Measurements from ENCODE around the gene COG2. TPM values are rescaled to one million over a fixed set of nuclear protein-coding genes. Genes with fewer than 3 reads are reported as not detected.
"Not testable (repeated sequence)": the region's sequence is repeated elsewhere in the genome, so short reads cannot be mapped to it uniquely, and the experiment has no call there.

The COG2 gene
- total and polyA plus RNA-seq, 7 experiments from 2014 or later, result 21.6 to 47.5 (median 35.3) TPM

GRCh38 chr1:230694464-230694863, 52.2 kb downstream of the COG2 start:
- POLR2A ChIA-PET, result no interaction called here
- H3K27ac ChIP-seq (ENCODE audit: low read depth, low read length), result no peak overlapping the region
- no peak for ATAC-seq
- intact Hi-C loops (cut with micrococcal nuclease), result no loop called here
- H3K9me3 ChIP-seq (ENCODE audit: control insufficient read depth in 2 of 3, low read length in 3 of 3), result no peaks in the 10 kb centered on the region
- H3K9me3 Mint-ChIP-seq, result no peaks in the 10 kb centered on the region
- peaks cover 12 to 30% (median 15%) of the 10 kb centered on the region in 5 donors for H3K36me3 Mint-ChIP-seq
- H3K4me1 ChIP-seq (ENCODE audit: control insufficient read depth in 2 of 2, insufficient read depth in 2 of 2, low read length in 2 of 2), result no peaks in the 10 kb centered on the region
- CTCF ChIA-PET, result no interaction called here
- H3K27ac Mint-ChIP-seq, result peak overlapping the region in 6 of 9 donors; percentile 3 to 66 (median 46)
- no peaks in the 10 kb centered on the region for H3K27me3 ChIP-seq (ENCODE audit: control insufficient read depth in 2 of 2, insufficient read depth in 2 of 2, low read length in 2 of 2)
- H3K4me3 Mint-ChIP-seq, result no peak overlapping the region
- peaks cover 3 to 42% (median 18%) of the 10 kb centered on the region in 3 experiments for H3K36me3 ChIP-seq (ENCODE audit: control insufficient read depth in 2 of 3, insufficient read depth in 3 of 3, low read length in 3 of 3)
- H3K27me3 Mint-ChIP-seq, result no peaks in the 10 kb centered on the region
- H3K4me1 Mint-ChIP-seq, result peaks cover 0 to 6% (median 0%) of the 10 kb centered on the region in 7 donors
- no peak overlapping the region for H3K4me3 ChIP-seq (ENCODE audit: low read length)
- no peak for DNase-seq

- H3K36me3 Mint-ChIP-seq, result peaks cover 12 to 24% (median 13%) of the 10 kb centered on the region in 5 donors
- no peak for DNase-seq
- no peaks in the 10 kb centered on the region for H3K9me3 ChIP-seq (ENCODE audit: control insufficient read depth in 2 of 3, low read length in 3 of 3)
- peak overlapping the region in 3 of 9 donors; percentile 3 to 46 (median 46) for H3K27ac Mint-ChIP-seq
- intact Hi-C loops (cut with micrococcal nuclease), result no loop called here
- no peaks in the 10 kb centered on the region for H3K27me3 ChIP-seq (ENCODE audit: control insufficient read depth in 2 of 2, insufficient read depth in 2 of 2, low read length in 2 of 2)
- no peak overlapping the region for H3K27ac ChIP-seq (ENCODE audit: low read depth, low read length)
- no peak overlapping the region for H3K4me3 Mint-ChIP-seq
- no peaks in the 10 kb centered on the region for H3K4me1 ChIP-seq (ENCODE audit: control insufficient read depth in 2 of 2, insufficient read depth in 2 of 2, low read length in 2 of 2)
- ChIA-PET POLR2A (no interaction called here), CTCF (no interaction called here)
- no peak overlapping the region for H3K4me3 ChIP-seq (ENCODE audit: low read length)
- H3K36me3 ChIP-seq (ENCODE audit: control insufficient read depth in 2 of 3, insufficient read depth in 3 of 3, low read length in 3 of 3), result peaks cover 3 to 37% (median 14%) of the 10 kb centered on the region in 3 experiments
- H3K4me1 Mint-ChIP-seq, result peaks cover 0 to 6% (median 0%) of the 10 kb centered on the region in 7 donors
- ATAC-seq, result no peak
- peaks cover 0 to under 1% (median 0%) of the 10 kb centered on the region in 5 donors for H3K27me3 Mint-ChIP-seq
- H3K9me3 Mint-ChIP-seq, result no peaks in the 10 kb centered on the region
Measured at GRCh38 chr1:230694991-230695390, 52.7 kb downstream of the COG2 start.

GRCh38 chr1:230696218-230696617, 53.9 kb downstream of the COG2 start:
- Histone ChIP-seq H3K27ac (ENCODE audit: low read depth, low read length) (no peak overlapping the region), H3K4me3 (ENCODE audit: low read length) (no peak overlapping the region), H3K4me1 (ENCODE audit: control insufficient read depth in 2 of 2, insufficient read depth in 2 of 2, low read length in 2 of 2) (no peaks in the 10 kb centered on the region), H3K9me3 (ENCODE audit: control insufficient read depth in 2 of 3, low read length in 3 of 3) (no peaks in the 10 kb centered on the region), H3K27me3 (ENCODE audit: control insufficient read depth in 2 of 2, insufficient read depth in 2 of 2, low read length in 2 of 2) (no peaks in the 10 kb centered on the region), H3K36me3 (ENCODE audit: control insufficient read depth in 2 of 3, insufficient read depth in 3 of 3, low read length in 3 of 3) (peaks cover 3 to 30% (median 9%) of the 10 kb centered on the region in 3 experiments)
- DNase-seq, result no peak
- Mint-ChIP-seq H3K4me1 (peaks cover 0 to 6% (median 0%) of the 10 kb centered on the region in 7 donors), H3K27ac (no peak overlapping the region), H3K9me3 (no peaks in the 10 kb centered on the region), H3K27me3 (peaks cover 0 to 3% (median 0%) of the 10 kb centered on the region in 5 donors), H3K4me3 (no peak overlapping the region), H3K36me3 (peaks cover 8 to 18% (median 11%) of the 10 kb centered on the region in 5 donors)
- CTCF ChIA-PET, result no interaction called here
- intact Hi-C loops (cut with micrococcal nuclease), result no loop called here
- no peak for ATAC-seq
- POLR2A ChIA-PET, result no interaction called here

GRCh38 chr1:230696722-230697437, 54.6 kb downstream of the COG2 start:
- H3K9me3 Mint-ChIP-seq, result no peaks in the 10 kb centered on the region
- peaks cover 7 to 15% (median 8%) of the 10 kb centered on the region in 5 donors for H3K36me3 Mint-ChIP-seq
- H3K27ac ChIP-seq (ENCODE audit: low read depth, low read length), result no peak overlapping the region
- no peak overlapping the region for H3K4me3 Mint-ChIP-seq
- peaks cover 0 to 6% (median 0%) of the 10 kb centered on the region in 7 donors for H3K4me1 Mint-ChIP-seq
- no peaks in the 10 kb centered on the region for H3K9me3 ChIP-seq (ENCODE audit: control insufficient read depth in 2 of 3, low read length in 3 of 3)
- ChIA-PET POLR2A (no interaction called here), CTCF (no interaction called here)
- DNase-seq (no peak), ATAC-seq (no peak)
- H3K4me1 ChIP-seq (ENCODE audit: control insufficient read depth in 2 of 2, insufficient read depth in 2 of 2, low read length in 2 of 2), result no peaks in the 10 kb centered on the region
- peak overlapping the region in 2 of 9 donors; percentile 14 to 32 for H3K27ac Mint-ChIP-seq
- peaks cover 0 to 9% (median 0%) of the 10 kb centered on the region in 5 donors for H3K27me3 Mint-ChIP-seq
- no peak overlapping the region for H3K4me3 ChIP-seq (ENCODE audit: low read length)
- intact Hi-C loops (cut with micrococcal nuclease), result no loop called here
- no peaks in the 10 kb centered on the region for H3K27me3 ChIP-seq (ENCODE audit: control insufficient read depth in 2 of 2, insufficient read depth in 2 of 2, low read length in 2 of 2)
- H3K36me3 ChIP-seq (ENCODE audit: control insufficient read depth in 2 of 3, insufficient read depth in 3 of 3, low read length in 3 of 3), result peaks cover 3 to 24% (median 5%) of the 10 kb centered on the region in 3 experiments

- Mint-ChIP-seq H3K4me1 (peaks cover 0 to 5% (median 0%) of the 10 kb centered on the region in 7 donors), H3K27ac (peak overlapping the region in 1 of 9 donors; percentile 39), H3K36me3 (peaks cover 0 to 6% (median 5%) of the 10 kb centered on the region in 5 donors), H3K27me3 (peaks cover 0 to 9% (median 0%) of the 10 kb centered on the region in 5 donors), H3K4me3 (no peak overlapping the region), H3K9me3 (no peaks in the 10 kb centered on the region)
- ChIA-PET POLR2A (no interaction called here), CTCF (no interaction called here)
- DNase-seq (no peak), ATAC-seq (no peak)
- Histone ChIP-seq H3K4me1 (ENCODE audit: control insufficient read depth in 2 of 2, insufficient read depth in 2 of 2, low read length in 2 of 2) (no peaks in the 10 kb centered on the region), H3K27me3 (ENCODE audit: control insufficient read depth in 2 of 2, insufficient read depth in 2 of 2, low read length in 2 of 2) (no peaks in the 10 kb centered on the region), H3K36me3 (ENCODE audit: control insufficient read depth in 2 of 3, insufficient read depth in 3 of 3, low read length in 3 of 3) (peaks cover 0 to 11% (median 3%) of the 10 kb centered on the region in 3 experiments), H3K9me3 (ENCODE audit: control insufficient read depth in 2 of 3, low read length in 3 of 3) (no peaks in the 10 kb centered on the region), H3K4me3 (ENCODE audit: low read length) (no peak overlapping the region), H3K27ac (ENCODE audit: low read depth, low read length) (no peak overlapping the region)
- intact Hi-C loops (cut with micrococcal nuclease), result no loop called here
Measured at GRCh38 chr1:230698130-230698529, 55.8 kb downstream of the COG2 start.

GRCh38 chr1:230698964-230699363, 56.7 kb downstream of the COG2 start:
- H3K27ac ChIP-seq (ENCODE audit: low read depth, low read length); H3K36me3 ChIP-seq (ENCODE audit: control insufficient read depth in 2 of 3, insufficient read depth in 3 of 3, low read length in 3 of 3); H3K27me3 Mint-ChIP-seq; H3K27me3 ChIP-seq (ENCODE audit: control insufficient read depth in 2 of 2, insufficient read depth in 2 of 2, low read length in 2 of 2); H3K4me3 ChIP-seq (ENCODE audit: low read length); H3K4me1 Mint-ChIP-seq; CTCF ChIA-PET; H3K9me3 ChIP-seq (ENCODE audit: control insufficient read depth in 2 of 3, low read length in 3 of 3); intact Hi-C loops (cut with micrococcal nuclease); H3K4me1 ChIP-seq (ENCODE audit: control insufficient read depth in 2 of 2, insufficient read depth in 2 of 2, low read length in 2 of 2); H3K27ac Mint-ChIP-seq; POLR2A ChIA-PET; DNase-seq; H3K36me3 Mint-ChIP-seq; H3K4me3 Mint-ChIP-seq; H3K9me3 Mint-ChIP-seq; ATAC-seq: not testable (repeated sequence)

GRCh38 chr1:230699716-230700115, 57.4 kb downstream of the COG2 start:
- no peak overlapping the region for H3K4me3 Mint-ChIP-seq

More at GRCh38 chr1:230699716-230700115, 57.4 kb downstream of the COG2 start:
- peaks cover 0 to 2% (median 0%) of the 10 kb centered on the region in 7 donors for H3K4me1 Mint-ChIP-seq
- intact Hi-C loops (cut with micrococcal nuclease), result no loop called here
- Histone ChIP-seq H3K36me3 (ENCODE audit: control insufficient read depth in 2 of 3, insufficient read depth in 3 of 3, low read length in 3 of 3) (no peaks in the 10 kb centered on the region), H3K27me3 (ENCODE audit: control insufficient read depth in 2 of 2, insufficient read depth in 2 of 2, low read length in 2 of 2) (no peaks in the 10 kb centered on the region), H3K4me3 (ENCODE audit: low read length) (no peak overlapping the region), H3K9me3 (ENCODE audit: control insufficient read depth in 2 of 3, low read length in 3 of 3) (no peaks in the 10 kb centered on the region), H3K27ac (ENCODE audit: low read depth, low read length) (no peak overlapping the region), H3K4me1 (ENCODE audit: control insufficient read depth in 2 of 2, insufficient read depth in 2 of 2, low read length in 2 of 2) (no peaks in the 10 kb centered on the region)
- ChIA-PET CTCF (no interaction called here), POLR2A (no interaction called here)
- ATAC-seq, result no peak
- H3K9me3 Mint-ChIP-seq, result peaks cover 0 to under 1% (median 0%) of the 10 kb centered on the region in 11 donors
- no peak for DNase-seq
- no peak overlapping the region for H3K27ac Mint-ChIP-seq
- peaks cover 0 to 9% (median under 1%) of the 10 kb centered on the region in 5 donors for H3K27me3 Mint-ChIP-seq
- H3K36me3 Mint-ChIP-seq, result no peaks in the 10 kb centered on the region
